ENCODE results near the gene HOXD10.

The HOXD10 gene

GRCh38 chr2:176096243-176096985, 20.2 kb upstream of the HOXD10 start:
- DNase-seq, result no peak

GRCh38 chr2:176096986-176097819, 19.4 kb upstream of the HOXD10 start:
- DNase-seq, result no peak

- DNase-seq, result no peak
Observed at GRCh38 chr2:176097820-176098365, 18.7 kb upstream of the HOXD10 start.

DNA sequence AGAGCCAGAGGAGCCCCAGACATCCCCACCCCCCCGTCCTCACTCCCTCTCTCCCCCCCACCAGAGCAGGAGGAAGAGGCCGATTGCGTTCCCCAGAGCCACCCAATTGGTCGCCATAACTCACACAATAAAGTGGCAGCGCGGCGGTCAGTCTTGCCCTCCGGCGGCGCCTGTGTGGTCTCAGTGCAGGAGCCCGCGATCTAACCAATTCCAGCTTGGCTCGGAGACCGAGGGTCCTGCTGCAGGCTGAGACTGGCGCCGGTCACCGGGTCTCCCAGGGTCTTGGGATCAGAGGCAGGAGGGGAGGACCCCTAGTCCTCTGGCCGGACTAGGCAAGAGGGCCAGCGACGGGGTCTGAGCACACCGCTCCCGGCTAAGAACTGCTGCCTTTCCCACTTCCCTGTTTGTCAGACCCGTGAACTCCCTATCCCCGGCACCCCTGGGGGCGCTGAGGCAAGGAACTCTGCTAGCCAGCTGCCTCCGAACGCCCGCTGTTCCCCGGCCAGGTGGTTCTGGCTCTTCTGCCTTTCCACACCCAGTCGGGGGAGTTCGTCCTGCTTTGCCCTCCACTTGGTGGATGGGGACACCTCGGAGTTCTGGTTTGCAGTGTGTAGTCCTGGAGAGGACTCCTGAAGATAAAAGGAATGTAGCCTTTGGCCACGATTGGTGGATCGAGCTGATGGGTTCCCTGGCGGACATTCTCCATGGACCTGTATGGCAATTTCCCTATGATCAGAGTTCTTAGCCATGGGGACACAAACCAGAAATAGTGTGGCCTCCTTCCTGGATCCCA, 18.0 kb upstream of the HOXD10 start:
- no peak for DNase-seq

DNA sequence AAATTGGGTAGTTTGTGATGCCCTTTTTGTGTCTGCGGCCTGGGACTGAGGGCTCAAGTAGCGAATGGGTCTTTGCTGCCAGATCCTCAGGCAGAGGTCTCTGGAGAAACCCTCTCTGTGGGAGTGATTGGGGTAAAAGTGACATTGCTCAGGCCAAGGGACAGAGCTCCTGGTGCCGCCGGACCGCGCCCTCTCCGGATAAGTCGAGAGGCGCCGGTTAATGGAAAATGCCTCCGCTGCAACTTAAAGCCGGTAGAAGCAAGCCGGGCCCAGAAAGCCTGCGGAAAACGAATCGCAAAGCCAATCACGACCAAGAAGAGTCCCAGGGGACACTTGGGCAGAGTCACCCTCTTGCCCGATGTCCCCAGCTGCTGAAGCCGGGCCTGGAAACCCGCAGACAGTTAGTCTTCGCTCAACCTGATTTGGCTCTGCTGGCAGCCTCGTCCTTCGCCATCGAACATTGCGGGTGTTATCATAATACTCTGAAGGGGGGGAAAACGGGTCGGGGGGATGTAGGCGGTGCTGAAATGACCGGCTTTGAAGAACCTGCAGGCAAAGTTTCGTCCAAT, 17.3 kb upstream of the HOXD10 start:
- DNase-seq, result no peak

DNA sequence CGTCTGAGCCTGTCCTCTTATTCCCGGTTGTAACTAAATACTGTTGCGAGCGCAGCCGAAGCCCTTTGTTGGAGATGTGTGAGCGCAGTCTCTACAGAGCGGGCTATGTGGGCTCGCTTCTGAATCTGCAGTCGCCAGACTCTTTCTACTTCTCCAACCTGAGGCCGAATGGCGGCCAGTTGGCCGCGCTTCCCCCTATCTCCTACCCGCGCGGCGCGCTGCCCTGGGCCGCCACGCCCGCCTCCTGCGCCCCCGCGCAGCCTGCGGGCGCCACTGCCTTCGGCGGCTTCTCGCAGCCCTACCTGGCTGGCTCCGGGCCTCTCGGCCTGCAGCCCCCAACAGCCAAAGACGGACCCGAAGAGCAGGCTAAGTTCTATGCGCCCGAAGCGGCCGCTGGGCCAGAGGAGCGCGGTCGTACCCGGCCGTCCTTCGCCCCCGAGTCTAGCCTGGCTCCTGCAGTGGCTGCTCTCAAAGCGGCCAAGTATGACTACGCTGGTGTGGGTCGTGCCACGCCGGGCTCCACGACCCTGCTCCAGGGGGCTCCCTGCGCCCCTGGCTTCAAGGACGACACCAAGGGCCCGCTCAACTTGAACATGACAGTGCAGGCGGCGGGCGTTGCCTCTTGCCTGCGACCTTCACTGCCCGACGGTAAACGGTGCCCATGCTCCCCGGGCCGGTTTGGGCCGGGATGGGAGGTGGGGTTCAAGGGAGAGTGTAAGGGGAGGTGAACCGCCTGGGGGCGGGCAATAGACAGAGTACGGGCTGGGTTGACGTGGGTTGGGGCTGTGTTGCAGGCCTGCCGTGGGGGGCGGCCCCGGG, 16.6 kb upstream of the HOXD10 start, which contains the start of gene HOXD12:
TSS of gene HOXD12 (plus strand) at position 68 of the 819 bp plus-strand sequence. CDS start at position 75, 7 bp downstream.
- DNase-seq, result no peak

DNA sequence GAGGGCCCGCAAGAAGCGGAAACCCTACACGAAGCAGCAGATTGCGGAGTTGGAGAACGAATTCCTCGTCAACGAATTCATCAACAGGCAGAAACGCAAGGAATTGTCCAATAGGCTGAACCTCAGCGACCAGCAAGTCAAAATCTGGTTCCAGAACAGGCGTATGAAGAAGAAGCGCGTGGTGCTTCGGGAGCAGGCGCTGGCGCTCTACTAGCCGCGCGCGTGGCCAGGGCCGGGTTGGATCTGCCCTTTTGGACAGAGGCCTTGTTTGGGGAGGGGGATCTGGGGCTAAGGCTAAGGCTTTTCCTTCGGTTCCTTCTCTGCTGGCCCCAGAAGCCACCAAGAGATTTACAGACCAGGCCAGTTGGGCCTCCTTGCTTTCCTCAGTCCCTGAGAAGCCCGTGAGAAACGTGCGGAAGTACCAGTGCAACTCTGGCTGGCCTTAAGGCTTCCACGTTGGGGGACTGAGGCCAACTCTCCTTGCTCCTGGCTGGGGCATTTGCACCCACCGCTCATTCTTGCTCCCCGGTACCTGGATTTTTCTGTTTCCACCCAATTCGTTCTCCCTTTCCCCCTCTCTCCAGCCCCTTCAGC, 15.9 kb upstream of the HOXD10 start:
- no peak for DNase-seq

DNA sequence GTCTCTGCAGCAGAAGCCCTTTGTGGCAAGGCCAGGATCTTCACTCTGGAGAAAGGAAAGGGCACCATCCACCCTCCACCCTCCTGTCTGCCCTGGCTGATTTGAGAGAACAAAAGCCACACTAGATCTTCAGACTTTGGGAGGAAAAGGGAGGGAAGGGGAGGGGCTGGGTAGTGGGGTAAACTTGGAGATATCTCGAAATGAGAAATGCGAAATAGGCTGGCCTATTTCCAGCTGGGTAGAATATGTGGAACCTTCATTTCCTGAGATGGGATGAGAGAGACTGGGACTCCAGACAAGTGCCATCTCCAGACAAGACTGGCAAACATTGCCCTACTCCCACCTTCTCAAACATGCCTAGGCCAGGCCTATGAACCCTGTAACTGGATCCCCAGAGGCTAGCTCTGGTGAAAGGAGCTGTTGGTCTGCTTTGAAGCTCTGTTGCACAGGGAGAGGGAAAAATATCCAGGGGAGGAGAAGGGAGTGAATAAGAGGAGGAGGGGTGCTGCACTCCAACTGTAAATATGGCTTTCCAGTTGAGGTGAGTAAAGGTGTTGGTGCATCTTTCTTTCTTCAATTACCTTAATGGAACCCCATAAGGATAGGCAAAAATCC, 15.3 kb upstream of the HOXD10 start:
- no peak for DNase-seq

DNA sequence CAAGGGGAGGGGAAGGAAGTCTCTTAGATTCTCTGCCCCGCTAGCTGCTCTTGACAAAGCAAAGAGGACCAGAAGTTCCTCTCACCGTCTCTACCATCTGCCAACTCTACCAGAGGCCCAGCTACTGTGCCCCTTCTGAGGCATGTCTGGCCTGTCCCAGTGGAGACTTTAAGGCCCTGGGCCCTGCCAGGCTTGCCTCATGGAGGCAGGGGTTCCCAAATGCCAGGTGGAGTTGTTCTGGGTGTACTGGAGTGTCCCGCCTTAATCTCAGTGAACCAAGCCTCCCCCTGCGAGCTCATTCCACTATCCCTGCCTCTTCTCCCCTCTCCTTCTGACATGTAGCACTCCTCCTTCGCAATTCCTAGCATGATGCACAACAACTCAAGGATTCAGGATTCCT, 14.7 kb upstream of the HOXD10 start:
- DNase-seq, result no peak

GRCh38 chr2:176102309-176102866, 14.2 kb upstream of the HOXD10 start:
- DNase-seq, result no peak

- DNase-seq, result no peak
Observed at GRCh38 chr2:176103194-176103593, 13.4 kb upstream of the HOXD10 start.

DNA sequence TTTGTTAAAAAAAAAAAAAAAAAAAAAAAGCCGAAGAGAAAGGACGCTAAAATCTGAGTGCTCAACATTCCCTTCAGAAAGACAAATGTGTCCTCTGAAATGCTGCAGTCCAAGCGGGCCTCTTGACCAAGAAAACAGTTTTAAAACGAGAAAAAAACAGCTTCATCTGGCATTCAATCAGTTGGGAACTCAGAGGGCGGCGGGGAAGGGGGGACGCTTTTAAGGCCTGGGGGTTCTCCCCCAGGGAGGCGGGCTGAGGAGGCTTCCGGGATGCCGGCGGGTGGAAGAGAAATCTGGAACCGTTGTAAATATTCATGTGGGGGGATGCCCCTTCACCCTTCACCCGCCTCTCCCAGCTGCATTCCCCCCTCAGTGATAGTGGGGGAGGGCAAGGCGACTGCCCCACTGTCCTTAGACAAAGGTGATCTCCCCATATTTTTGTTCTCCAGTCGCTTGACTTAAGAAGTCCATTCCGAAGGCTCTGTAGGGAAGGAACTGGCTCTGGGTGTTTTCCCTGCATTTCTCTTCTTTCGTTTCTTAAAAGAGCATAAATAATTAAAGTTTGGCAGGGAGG, 12.7 kb upstream of the HOXD10 start:
- DNase-seq, result no peak

DNA sequence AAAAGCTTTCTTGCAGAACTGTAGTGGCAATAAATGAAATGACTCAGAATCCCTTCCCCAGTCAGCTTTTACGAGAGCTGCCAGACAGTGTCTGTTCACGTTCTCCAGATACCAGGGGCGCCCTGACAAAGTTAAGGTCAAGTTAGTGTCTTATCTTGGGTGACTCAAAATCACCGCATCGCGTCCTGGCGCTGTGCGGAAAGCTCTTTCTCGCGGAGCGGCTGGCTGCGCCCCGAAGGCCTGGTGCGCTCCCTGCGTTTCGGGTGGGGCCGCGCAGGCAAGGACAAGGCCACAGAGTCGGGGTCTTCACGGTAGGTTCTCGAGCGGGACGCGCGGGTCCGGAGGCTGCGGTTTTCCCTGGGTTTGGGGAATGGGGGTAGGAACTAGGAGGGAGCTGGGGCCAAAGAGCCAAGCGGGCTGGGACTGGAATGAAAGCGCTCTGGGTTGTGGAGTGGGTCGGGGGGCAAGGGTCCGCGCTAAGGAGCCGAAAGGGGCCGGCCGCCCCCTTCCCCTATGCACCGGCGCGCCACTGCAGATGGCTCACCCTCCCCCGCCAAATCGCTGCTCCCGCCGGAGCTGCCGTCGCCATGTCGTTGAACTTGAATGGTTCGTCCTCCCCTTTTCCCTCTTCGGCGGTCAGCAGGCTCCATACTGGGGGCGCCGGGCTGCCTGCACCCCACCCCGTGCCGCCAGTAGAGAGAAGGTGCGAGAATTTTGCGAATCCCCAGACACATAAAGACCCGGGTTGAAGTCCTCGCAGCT, 12.1 kb upstream of the HOXD10 start:
- DNase-seq, result no peak

- DNase-seq, result no peak
Observed at GRCh38 chr2:176105078-176105729, 11.4 kb upstream of the HOXD10 start.

- no peak for DNase-seq
Observed at GRCh38 chr2:176105730-176106580, 10.6 kb upstream of the HOXD10 start.

DNA sequence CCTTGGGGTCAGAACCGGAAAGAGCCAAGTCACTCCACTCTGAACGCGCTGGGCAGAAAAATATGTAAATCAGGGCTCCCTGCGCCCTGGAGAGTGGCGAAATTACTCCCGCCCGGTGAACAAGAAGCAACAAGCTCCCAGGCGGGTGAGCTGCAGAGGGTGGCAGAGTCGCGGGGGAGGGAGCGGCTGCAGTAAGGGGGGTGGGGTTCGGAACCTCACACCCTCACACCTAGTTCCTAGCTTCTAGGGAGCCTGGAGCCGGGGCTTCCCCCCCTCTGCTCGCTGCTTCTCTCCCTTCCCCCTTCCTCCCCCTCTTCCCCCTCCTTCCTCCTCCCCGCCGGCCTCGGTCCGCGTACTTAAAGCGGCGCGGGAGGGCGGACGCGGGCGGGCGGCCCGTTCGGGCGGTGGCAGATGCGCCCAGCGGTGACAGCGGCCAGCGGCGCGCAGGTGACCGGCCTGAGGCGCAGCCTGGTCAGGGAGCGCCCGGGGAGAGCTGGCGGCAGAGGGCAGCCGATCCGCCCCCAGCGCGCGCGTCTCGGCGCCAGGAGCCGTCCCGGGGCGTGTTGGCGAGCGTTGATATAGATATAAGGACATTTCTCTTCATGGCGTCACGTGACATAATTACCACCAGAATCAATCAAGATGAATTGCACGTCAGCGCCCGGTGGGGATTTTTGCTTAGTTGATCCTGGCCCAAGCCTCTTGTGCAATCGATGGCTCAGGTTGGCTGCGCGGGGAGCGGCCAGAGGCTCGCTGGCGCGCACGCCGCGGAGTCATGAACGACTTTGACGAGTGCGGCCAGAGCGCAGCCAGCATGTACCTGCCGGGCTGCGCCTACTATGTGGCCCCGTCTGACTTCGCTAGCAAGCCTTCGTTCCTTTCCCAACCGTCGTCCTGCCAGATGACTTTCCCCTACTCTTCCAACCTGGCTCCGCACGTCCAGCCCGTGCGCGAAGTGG, 9.7 kb upstream of the HOXD10 start, which contains the start of gene HOXD11:
TSS of gene HOXD11 (plus strand) at position 700 of the 959 bp plus-strand sequence. CDS start at position 776, 76 bp downstream.
- DNase-seq, result no peak
